HL-60/S4 (cell line): ENCODE results near the gene ATOSA.

Experiments
- in situ Hi-C: fragments of 300-500 bp; cut with MboI; formaldehyde crosslinking; loops from 2 replicates; pipeline ENCODE4 v1.14.3; 2022; ENCODE audit warnings: low sequenced_read_pairs

ATOSA gene

GRCh38 chr15:52689562-52689961, 10.4 kb upstream of the ATOSA start:
- in situ Hi-C loops = no loop called here

- in situ Hi-C loops = no loop called here
These were observed 4.4 kb upstream of the ATOSA start for GRCh38 chr15:52683580-52683979.

- in situ Hi-C loops = no loop called here
These were observed 3.6 kb upstream of the ATOSA start for GRCh38 chr15:52682781-52683180.

GRCh38 chr15:52682200-52682599, 3.0 kb upstream of the ATOSA start:
- in situ Hi-C loops = no loop called here

- in situ Hi-C loops = no loop called here
These were observed 2.3 kb upstream of the ATOSA start for GRCh38 chr15:52681441-52681840.

- in situ Hi-C loops = no loop called here
These were observed 1.6 kb upstream of the ATOSA start for GRCh38 chr15:52680761-52681160.

- in situ Hi-C loops = no loop called here
These were observed 828 bp upstream of the ATOSA start for GRCh38 chr15:52680041-52680391.

GRCh38 chr15:52678468-52679231, 538 bp downstream of the ATOSA start:
- in situ Hi-C loops = no loop called here

GRCh38 chr15:52677593-52678467, 1.4 kb downstream of the ATOSA start:
- in situ Hi-C loops = no loop called here

- in situ Hi-C loops = no loop called here
These were observed 4.4 kb downstream of the ATOSA start for GRCh38 chr15:52674831-52675230.

GRCh38 chr15:52673734-52674133, 5.5 kb downstream of the ATOSA start:
- in situ Hi-C loops = no loop called here

GRCh38 chr15:52673312-52673711, 5.9 kb downstream of the ATOSA start:
- in situ Hi-C loops = no loop called here

GRCh38 chr15:52672661-52673060, 6.5 kb downstream of the ATOSA start:
- in situ Hi-C loops = no loop called here

GRCh38 chr15:52670087-52670486, 9.1 kb downstream of the ATOSA start:
- in situ Hi-C loops = no loop called here

- in situ Hi-C loops = no loop called here
These were observed 11.1 kb downstream of the ATOSA start for GRCh38 chr15:52668133-52668532.

GRCh38 chr15:52667597-52667996, 11.6 kb downstream of the ATOSA start:
- in situ Hi-C loops = no loop called here

GRCh38 chr15:52663536-52664294, 15.5 kb downstream of the ATOSA start:
- in situ Hi-C loops = no loop called here

GRCh38 chr15:52661909-52662308, 17.3 kb downstream of the ATOSA start:
- in situ Hi-C loops = no loop called here

- in situ Hi-C loops = no loop called here
These were observed 19.0 kb downstream of the ATOSA start for GRCh38 chr15:52660192-52660591.

- in situ Hi-C loops = no loop called here
These were observed 20.2 kb downstream of the ATOSA start for GRCh38 chr15:52658955-52659354.

GRCh38 chr15:52657338-52657737, 21.9 kb downstream of the ATOSA start:
- in situ Hi-C loops = no loop called here
